ENCODE measurements around the gene HPS5. TPM values are rescaled to one million over a fixed set of nuclear protein-coding genes. Genes with fewer than 3 reads are reported as not detected.
A peak's percentile ranks its signal among the peaks of the same experiment; 100 is the strongest.

The HPS5 gene, protein sequence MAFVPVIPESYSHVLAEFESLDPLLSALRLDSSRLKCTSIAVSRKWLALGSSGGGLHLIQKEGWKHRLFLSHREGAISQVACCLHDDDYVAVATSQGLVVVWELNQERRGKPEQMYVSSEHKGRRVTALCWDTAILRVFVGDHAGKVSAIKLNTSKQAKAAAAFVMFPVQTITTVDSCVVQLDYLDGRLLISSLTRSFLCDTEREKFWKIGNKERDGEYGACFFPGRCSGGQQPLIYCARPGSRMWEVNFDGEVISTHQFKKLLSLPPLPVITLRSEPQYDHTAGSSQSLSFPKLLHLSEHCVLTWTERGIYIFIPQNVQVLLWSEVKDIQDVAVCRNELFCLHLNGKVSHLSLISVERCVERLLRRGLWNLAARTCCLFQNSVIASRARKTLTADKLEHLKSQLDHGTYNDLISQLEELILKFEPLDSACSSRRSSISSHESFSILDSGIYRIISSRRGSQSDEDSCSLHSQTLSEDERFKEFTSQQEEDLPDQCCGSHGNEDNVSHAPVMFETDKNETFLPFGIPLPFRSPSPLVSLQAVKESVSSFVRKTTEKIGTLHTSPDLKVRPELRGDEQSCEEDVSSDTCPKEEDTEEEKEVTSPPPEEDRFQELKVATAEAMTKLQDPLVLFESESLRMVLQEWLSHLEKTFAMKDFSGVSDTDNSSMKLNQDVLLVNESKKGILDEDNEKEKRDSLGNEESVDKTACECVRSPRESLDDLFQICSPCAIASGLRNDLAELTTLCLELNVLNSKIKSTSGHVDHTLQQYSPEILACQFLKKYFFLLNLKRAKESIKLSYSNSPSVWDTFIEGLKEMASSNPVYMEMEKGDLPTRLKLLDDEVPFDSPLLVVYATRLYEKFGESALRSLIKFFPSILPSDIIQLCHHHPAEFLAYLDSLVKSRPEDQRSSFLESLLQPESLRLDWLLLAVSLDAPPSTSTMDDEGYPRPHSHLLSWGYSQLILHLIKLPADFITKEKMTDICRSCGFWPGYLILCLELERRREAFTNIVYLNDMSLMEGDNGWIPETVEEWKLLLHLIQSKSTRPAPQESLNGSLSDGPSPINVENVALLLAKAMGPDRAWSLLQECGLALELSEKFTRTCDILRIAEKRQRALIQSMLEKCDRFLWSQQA
- 10 to 100 TPM in 3 of 5 donors, 1 to 10 TPM in 2; 5.2 to 61.3 (median 44.2) TPM for total RNA-seq
- polyA plus RNA-seq = 1 to 10 TPM; 5.5 to 7.2 (median 6.3) TPM
- long read RNA-seq, donor 1 = 0 reads
- long read RNA-seq, donor 2 = 0 reads
- long read RNA-seq, donor 3 = 0 reads
- long read RNA-seq, donor 4 = 0 reads
- long read RNA-seq, donor 5 = 0 reads
- long read RNA-seq, donor 6, full-length matches to known transcripts = 1 of 1 reads
- long read RNA-seq, donor 6, partial matches to known transcripts = 0 of 1 reads
- long read RNA-seq, donor 6, other reads (novel, unspliced or antisense) = 0 of 1 reads
- long read RNA-seq, donor 7, full-length matches to known transcripts = 1 of 6 reads
- long read RNA-seq, donor 7, partial matches to known transcripts = 5 of 6 reads
- long read RNA-seq, donor 7, other reads (novel, unspliced or antisense) = 0 of 6 reads
- long read RNA-seq, donor 8 = 0 reads
- long read RNA-seq, donor 9 = 0 reads
- long read RNA-seq, donor 10, partial matches to known transcripts = 117 of 117 reads
- long read RNA-seq, donor 10, other reads (novel, unspliced or antisense) = 0 of 117 reads

DNA sequence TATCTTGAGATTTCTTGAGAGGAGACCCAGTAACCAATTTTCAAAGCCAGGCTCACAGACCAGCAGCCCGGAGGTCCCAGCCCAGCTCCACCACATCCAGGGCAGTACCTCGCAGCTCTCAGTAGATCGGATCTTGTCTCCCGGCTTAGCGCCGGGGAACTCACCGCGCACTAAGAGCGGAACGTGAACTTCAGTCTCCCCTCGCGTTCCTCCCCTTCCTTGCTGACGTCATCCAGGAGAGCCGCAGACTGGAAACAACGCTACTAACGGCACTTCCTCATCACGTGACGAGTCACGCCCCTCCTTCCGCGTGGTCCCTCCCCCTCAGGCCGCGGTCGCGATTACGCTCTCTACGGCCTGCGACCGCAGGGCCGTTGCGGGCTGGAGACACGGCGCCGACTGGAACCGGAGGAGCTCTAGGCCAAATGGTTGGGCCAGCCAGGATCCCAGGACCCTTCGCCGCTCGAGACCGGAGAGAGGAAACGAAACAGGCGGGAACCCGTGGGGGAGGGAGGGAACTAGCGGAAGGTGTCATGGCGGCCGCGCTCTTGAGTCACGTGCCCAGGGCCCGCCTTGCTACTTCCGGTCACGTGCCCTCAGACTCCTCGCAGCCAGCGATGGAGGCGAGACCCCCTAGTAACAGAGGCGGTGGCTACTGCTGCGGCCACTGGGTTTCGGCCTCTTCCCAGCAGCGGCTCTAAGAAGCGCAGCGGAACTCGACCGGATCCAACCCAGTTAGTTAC lies at the start of gene HPS5, which contains the start of gene GTF2H1:
TSS of gene HPS5 (minus strand) at position 172 of the 743 bp plus-strand sequence. CDS start 4,282 bp downstream, outside the sequence.
TSS of gene GTF2H1 (plus strand) at position 599 of the 743 bp plus-strand sequence. CDS start 10,508 bp downstream, outside the sequence.
- no peaks in the 10 kb centered on the region for H3K9me3 ChIP-seq
- WGBS, 5 donors = 0 to 1% (median 0%) methylated on average over 31 to 61 of the region's 61 CpGs
- peaks cover 0 to 14% (median 11%) of the 10 kb centered on the region in 4 donors for H3K36me3 ChIP-seq
- H3K27me3 ChIP-seq = no peaks in the 10 kb centered on the region
- intact Hi-C loops (cut with DNase I; ENCODE audit: low total_unique reads) = loop anchor here (10.0 kb wide), 1 partner anchor 53 kb away; no protein-coding TSS in a partner anchor
- peak within 1 kb of the TSS; percentile 80 to 90 (median 84) for H3K4me3 ChIP-seq
- peak; percentile 87 for TF ChIP-seq EP300 (IDR thresholded peaks at IDR 0.05)
- TF ChIP-seq POLR2AphosphoS5 (IDR thresholded peaks at IDR 0.05) = peak; percentile 97 to 98 (median 97)
- TF ChIP-seq, protein P1, sequence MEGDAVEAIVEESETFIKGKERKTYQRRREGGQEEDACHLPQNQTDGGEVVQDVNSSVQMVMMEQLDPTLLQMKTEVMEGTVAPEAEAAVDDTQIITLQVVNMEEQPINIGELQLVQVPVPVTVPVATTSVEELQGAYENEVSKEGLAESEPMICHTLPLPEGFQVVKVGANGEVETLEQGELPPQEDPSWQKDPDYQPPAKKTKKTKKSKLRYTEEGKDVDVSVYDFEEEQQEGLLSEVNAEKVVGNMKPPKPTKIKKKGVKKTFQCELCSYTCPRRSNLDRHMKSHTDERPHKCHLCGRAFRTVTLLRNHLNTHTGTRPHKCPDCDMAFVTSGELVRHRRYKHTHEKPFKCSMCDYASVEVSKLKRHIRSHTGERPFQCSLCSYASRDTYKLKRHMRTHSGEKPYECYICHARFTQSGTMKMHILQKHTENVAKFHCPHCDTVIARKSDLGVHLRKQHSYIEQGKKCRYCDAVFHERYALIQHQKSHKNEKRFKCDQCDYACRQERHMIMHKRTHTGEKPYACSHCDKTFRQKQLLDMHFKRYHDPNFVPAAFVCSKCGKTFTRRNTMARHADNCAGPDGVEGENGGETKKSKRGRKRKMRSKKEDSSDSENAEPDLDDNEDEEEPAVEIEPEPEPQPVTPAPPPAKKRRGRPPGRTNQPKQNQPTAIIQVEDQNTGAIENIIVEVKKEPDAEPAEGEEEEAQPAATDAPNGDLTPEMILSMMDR (IDR thresholded peaks at IDR 0.05) = no peak
- peak in 2 of 4 donors; percentile 91 to 97 for TF ChIP-seq POLR2A (IDR thresholded peaks at IDR 0.05)
- peak; percentile 96 to 99 for DNase-seq
- H3K4me1 ChIP-seq = peaks cover 34 to 65% (median 46%) of the 10 kb centered on the region in 4 donors
- H3K27ac ChIP-seq = peak within 1 kb of the TSS; percentile 91 to 99 (median 96)

DNA sequence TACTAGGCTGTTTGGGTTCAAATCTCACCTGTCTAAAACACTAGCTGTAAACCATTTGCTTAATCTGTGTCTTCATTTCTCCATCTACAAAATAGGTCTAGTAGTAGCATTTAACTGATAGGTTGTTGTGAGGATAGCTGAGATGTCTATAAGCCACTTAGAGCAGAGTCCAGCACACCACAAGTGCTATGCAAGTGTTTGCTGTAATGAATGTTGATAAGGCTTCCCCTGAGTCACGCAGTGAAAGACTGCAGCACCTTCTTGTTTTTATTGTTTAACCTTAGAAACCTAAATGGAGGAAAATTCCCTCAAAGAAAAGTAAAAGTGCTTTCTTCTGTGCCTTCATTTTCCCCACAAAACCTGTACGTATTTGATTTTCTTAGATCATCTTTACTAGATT lies 49.3 kb upstream of the HPS5 start:
- Histone ChIP-seq H3K4me1 (no peaks in the 10 kb centered on the region), H3K9me3 (no peaks in the 10 kb centered on the region), H3K27me3 (no peaks in the 10 kb centered on the region), H3K27ac (no peak overlapping the region), H3K36me3 (peaks cover 3 to 22% (median 17%) of the 10 kb centered on the region in 4 donors), H3K4me3 (no peak overlapping the region)
- 56 to 75% (median 67%) methylated on average over 2 of the region's 2 CpGs for WGBS, 5 donors
- intact Hi-C loops (cut with DNase I; ENCODE audit: low total_unique reads) = loop anchor here (10.0 kb wide), 1 partner anchor 46 kb away; the partner anchor contains the start of genes GTF2H1 and HPS5
- peak in 1 of 2 donors; percentile 47 for DNase-seq
- TF ChIP-seq, protein P1 (IDR thresholded peaks at IDR 0.05) = no peak
- TF ChIP-seq POLR2AphosphoS5 (IDR thresholded peaks at IDR 0.05) = peak in 1 of 3 donors; percentile 12

DNA sequence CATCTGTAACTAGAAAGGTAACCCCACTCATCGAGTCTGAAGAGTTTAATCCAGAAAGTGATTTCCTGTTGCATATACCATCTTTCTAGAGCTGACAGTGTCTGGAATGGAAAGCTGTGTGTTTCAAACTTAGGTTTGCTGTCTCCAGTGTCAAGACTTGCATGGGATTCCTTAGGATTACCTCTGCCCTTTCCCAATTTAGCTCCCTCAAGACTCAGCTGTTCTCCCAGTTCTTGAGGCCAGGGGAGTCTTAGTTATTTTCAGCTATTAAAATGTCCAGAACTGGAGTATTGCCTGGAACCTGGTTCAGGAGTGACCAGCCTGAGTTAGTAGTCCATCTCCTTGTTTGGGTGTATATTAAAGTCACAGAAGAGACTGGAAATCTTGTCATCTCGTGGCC lies 47.5 kb upstream of the HPS5 start:
- 52 to 71% (median 63%) methylated on average over 2 of the region's 2 CpGs for WGBS, 5 donors

More for the DNA sequence above, 47.5 kb upstream of the HPS5 start:
- Histone ChIP-seq H3K27ac (no peak overlapping the region), H3K36me3 (peaks cover 18 to 41% (median 36%) of the 10 kb centered on the region in 4 donors), H3K9me3 (no peaks in the 10 kb centered on the region), H3K27me3 (no peaks in the 10 kb centered on the region), H3K4me1 (no peaks in the 10 kb centered on the region), H3K4me3 (no peak overlapping the region)
- no peak for DNase-seq
- TF ChIP-seq POLR2A (IDR thresholded peaks at IDR 0.05) (no peak), POLR2AphosphoS5 (IDR thresholded peaks at IDR 0.05) (no peak), EP300 (IDR thresholded peaks at IDR 0.05) (no peak)
- TF ChIP-seq, protein P1 (IDR thresholded peaks at IDR 0.05) = no peak
- intact Hi-C loops (cut with DNase I; ENCODE audit: low total_unique reads) = no loop called here

All from stomach (tissue), 19 donors.